Left ventricle myocardium superior (tissue), 1 donor: ENCODE measurements around the gene DNAAF1. TPM values are rescaled to one million over a fixed set of nuclear protein-coding genes. Genes with fewer than 3 reads are reported as not detected.

Experiments
- ATAC-seq: fragments of 200-7000 bp; cut with Tn5 transposase; one replicate; pipeline ENCODE4 v1.9.1; 2020; ENCODE audit warnings: mild to moderate bottlenecking, moderate library complexity
- DNase-seq: peaks from one replicate; pipeline ENCODE4 v3.0.0-alpha.2; 2020
- intact Hi-C: fragments of 100-400 bp; cut with micrococcal nuclease; formaldehyde crosslinking; loops from one replicate; pipeline ENCODE4 v1.11.0; 2022
- total RNA-seq: library from RNA; stranded (reverse); fragmentation: NEBNext Ultra II Directional; extraction: Animal tissue kit (Norgen Biotek cat#: 25700); gene quantifications from one replicate; pipeline ENCODE4 v1.2.1, GENCODE V29; 2021
- donor health status: DM: no; HTN: yes; CAD: no; lungs with severe emphysema.

Gene DNAAF1
- total RNA-seq, 1 donor from 2014 or later = not detected

- intact Hi-C loops = no loop called here
- DNase-seq = no peak
These were observed 25.7 kb upstream of the DNAAF1 start for GRCh38 chr16:84119368-84119767.

GRCh38 chr16:84120023-84120422, 25.1 kb upstream of the DNAAF1 start:
- no peak for ATAC-seq
- no peak for DNase-seq
- intact Hi-C loops = no loop called here

More at GRCh38 chr16:84119368-84119767, 25.7 kb upstream of the DNAAF1 start:
- no peak for ATAC-seq

DNA sequence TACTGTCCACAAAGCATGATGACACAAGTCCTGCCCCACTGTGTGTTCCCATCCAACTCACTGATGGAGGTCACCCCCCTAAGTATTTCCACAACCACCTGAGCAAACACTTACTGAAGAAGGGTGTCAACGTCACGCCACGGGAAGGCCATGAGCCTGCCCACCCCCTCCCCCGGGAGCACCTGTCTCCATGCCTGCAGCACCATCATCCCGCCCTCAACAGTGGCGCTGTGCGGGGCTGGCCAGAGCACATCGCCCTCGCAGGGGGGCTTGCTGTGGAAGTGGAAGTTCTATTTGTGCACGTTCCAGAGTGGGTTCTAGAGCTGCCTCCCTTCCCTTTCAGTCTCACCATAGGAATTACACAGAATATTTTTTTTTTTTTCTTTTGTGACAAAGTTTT, 24.1 kb upstream of the DNAAF1 start:
- DNase-seq (no peak), ATAC-seq (no peak)
- intact Hi-C loops = no loop called here

DNA sequence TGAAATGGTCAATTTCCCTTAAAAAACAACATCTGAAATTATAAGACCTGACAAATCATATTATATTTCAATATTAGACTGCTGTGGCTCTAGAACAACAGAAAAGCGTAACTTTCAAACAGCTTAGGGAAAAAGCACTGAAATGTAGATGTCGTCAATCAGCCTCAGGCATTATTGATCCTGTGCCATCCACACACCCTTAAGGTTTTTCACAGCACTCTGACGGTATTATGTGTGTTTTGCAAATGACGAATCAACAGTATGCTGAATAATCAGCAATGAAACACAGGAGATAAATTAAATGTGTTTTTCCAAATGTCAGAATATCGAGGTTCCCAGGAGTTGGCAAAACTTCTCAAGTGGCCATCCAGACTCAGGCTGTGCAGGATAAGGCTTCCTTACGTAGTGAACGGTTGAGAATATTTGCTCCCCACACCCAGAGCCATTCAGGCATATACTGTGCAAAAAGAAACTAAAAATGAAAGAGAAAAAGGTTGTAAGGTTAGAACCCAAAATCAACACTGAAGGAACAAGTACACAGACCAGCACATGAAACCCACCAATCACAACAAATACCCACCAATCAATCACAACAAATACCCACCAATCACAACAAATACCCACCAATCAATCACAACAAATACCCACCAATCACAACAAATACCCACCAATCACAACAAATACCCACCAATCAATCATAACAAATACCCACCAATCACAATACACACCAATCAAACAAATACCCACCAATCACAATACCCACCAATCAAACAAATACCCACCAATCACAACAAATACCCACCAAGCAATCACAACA, 20.6 kb upstream of the DNAAF1 start:
- DNase-seq (no peak), ATAC-seq (no peak)
- intact Hi-C loops = no loop called here

GRCh38 chr16:84131117-84131516, 14.0 kb upstream of the DNAAF1 start:
- DNase-seq (no peak), ATAC-seq (peak; percentile 11)
- intact Hi-C loops = no loop called here

GRCh38 chr16:84132527-84133285, 12.4 kb upstream of the DNAAF1 start:
- intact Hi-C loops = no loop called here
- DNase-seq (no peak), ATAC-seq (no peak)

DNA sequence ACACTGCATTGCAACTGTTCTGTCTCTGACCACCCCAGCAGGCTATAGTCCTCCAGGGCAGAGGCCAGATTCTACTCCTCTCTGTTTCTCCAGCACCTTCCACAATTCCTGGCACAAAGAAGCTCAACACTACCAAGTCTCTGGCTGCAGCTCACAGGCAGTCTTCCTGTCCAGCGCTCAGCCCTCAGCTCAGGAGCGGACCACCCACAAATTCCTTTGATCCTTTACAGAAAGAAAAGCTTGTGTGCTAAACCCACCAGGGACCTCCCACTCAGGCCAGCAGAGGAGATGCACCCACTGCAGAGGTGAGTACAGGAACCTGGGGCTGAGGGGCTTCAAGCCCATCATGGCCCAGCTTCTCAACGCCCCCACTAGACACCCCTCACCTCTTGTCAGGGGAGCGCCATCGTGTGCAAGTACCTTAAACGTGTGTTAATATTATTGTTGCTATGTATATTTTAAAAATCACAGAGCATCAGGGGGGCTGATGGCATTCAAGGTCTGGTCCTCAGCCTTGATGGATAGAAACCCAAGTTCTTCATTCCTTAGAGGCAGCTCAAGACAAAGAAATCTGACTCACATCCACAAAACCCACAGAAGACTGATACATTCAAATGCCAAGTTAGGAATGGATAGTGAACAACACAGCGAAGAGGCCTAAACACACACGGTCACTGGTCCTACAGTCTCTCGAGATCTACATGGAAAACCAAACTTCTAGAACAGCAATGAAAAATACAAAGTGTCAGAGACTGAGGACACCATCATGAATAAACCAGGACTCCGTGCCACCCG, 8.6 kb upstream of the DNAAF1 start:
- ATAC-seq (no peak), DNase-seq (no peak)
- intact Hi-C loops = no loop called here

- ATAC-seq (no peak), DNase-seq (no peak)
- intact Hi-C loops = no loop called here
These were observed 7.8 kb upstream of the DNAAF1 start for GRCh38 chr16:84137287-84137686.

- ATAC-seq = no peak
- DNase-seq = no peak
- intact Hi-C loops = no loop called here
These were observed 7.2 kb upstream of the DNAAF1 start for GRCh38 chr16:84137769-84138357.

DNA sequence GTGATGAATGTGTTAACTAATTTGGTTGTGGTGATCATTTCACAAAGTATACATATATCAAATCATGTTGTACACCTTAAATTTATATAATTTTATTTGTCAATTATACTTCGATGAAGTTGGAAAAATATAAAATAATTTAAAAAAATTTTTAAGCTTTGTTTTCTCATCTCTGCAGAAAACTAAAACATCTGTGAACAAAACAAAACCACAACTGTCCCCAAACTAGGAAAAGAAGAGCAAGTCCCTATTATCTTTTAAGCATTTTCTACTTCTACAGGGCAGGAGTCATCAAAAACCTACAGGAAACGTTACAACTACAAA, 6.6 kb upstream of the DNAAF1 start:
- no peak for DNase-seq
- intact Hi-C loops = no loop called here
- ATAC-seq = no peak

DNA sequence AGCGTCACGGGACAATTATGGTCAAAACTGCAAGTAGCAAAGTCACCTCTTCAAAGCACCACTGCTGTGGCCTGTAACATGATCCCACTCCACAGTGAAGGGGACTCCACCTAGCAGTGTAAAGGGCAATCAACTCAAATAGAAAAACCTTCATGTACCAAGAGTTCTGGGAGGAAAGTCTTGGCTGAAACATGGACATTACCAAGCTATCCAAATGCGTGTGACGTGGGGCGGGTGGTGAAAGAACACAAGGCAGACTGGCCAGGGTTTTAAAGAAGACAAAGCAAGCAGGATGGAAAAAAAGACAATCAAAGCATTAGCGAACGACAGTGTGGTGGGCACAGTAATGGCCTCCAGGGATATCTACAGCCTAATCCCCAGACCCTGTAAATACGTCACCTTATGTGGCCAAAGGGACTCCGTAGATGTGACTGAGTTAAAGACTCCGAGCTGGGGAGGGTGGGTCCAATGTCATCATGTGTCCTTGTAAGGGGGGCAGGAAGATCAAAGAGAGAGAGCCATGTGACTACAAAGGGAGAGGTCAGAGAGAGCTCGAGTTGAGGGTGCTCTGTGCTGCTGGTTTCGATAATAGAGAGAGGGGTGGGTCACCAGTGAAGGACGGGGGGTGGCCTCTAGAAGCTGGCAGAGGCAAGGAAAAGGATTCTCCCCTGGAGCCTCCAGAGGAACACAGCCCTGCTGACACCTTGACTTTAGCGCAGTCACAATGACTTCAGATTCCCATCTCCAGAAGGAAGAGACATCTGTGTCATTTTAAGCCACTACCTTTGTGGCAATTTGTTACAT, 6.1 kb upstream of the DNAAF1 start:
- DNase-seq = peak; percentile 53
- ATAC-seq = peak; percentile 86
- intact Hi-C loops = no loop called here

DNA sequence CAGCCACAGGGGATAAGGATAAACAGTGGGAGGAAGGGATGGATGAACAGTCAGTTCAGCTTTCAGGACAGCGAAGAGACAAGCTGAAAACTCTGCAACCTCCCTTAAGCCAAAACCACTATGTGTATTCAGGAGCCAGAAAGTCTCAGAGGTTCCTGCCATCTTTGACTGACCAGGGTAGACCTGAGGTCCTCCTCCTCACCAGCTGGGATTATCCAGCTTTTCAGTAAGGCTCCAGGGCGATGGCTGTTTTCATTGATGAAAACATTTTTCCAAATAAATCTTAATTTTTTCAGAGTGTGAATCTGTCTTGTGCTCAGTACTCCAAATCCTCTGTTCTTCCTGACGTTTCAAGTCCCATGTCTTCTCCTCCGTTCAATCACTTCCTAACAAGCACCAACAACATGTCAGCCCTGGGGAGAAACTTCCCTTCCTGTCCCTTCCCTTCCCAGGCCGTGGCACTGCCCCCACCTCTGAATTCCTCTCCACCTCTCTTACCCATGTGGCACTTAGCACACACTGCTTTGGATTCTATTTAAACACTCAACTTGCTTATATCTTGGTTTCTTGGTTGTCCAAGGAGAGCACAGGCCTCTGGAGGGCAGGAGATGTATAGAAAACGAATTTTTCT, 5.4 kb upstream of the DNAAF1 start:
- DNase-seq (no peak), ATAC-seq (no peak)
- intact Hi-C loops = no loop called here

GRCh38 chr16:84141143-84141670, 3.9 kb upstream of the DNAAF1 start:
- intact Hi-C loops = no loop called here
- ATAC-seq = no peak
- DNase-seq = no peak

- ATAC-seq = no peak
- DNase-seq = no peak
- intact Hi-C loops = no loop called here
These were observed 2.0 kb upstream of the DNAAF1 start for GRCh38 chr16:84143081-84143480.

DNA sequence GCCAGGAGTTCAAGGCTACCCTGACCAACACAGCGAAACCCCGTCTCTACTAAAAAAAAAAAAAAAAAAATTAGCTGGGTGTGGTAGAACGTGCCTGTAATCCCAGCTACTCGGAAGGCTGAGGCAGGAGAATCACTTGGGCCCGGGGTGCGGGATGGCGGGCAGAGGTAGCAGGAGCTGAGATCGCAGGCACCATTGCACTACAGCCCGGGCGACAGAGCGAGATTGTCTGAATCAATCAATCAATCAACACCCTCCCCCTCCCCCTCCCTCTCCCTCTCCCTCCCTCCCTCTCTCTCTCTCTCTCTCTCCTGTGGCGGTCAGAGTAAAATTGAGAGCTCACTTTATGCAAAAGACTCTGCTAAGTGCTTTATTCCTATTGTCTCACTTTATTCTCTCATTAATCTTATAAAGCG, 1.3 kb upstream of the DNAAF1 start:
- DNase-seq = no peak
- no peak for ATAC-seq
- intact Hi-C loops = no loop called here

- DNase-seq = peak; percentile 46
- ATAC-seq = peak; percentile 51
- intact Hi-C loops = no loop called here
These were observed 774 bp upstream of the DNAAF1 start for GRCh38 chr16:84144209-84144858.

DNA sequence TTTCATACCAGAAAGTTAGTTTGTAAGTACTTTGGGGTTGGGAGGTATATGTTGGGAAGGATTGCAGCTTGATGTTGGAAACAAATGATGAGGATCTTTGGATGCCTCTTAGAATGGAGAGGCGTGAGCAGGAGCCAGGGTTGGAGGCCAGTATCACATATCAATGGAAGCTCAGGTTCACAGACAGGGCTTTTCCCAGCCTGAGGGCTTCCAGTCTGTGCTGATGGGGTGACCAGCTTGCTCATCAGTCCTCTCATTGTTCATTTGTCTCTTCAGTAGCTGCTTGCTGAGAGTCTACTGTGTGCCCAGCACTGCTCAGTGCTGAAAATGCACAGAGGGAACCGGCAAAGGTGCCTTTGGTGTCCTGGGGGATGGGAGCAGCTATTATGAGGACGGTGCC, 5.8 kb downstream of the DNAAF1 start:
- DNase-seq (no peak), ATAC-seq (no peak)
- intact Hi-C loops = no loop called here
